HG02981 (cell line): ENCODE data around the gene MYOZ1.
A peak's percentile ranks its signal among the peaks of the same experiment; 100 is the strongest.
"Not testable (repeated sequence)": the region's sequence is repeated elsewhere in the genome, so short reads cannot be mapped to it uniquely, and the experiment has no call there.

Source experiments
- ATAC-seq: cut with Tn5 transposase; IDR thresholded peaks from one replicate; pipeline ENCODE4 v1.9.1; 2021; ENCODE audit warnings: mild to moderate bottlenecking, moderate library complexity; ENCODE audit not compliant: unreplicated experiment

MYOZ1 gene

DNA sequence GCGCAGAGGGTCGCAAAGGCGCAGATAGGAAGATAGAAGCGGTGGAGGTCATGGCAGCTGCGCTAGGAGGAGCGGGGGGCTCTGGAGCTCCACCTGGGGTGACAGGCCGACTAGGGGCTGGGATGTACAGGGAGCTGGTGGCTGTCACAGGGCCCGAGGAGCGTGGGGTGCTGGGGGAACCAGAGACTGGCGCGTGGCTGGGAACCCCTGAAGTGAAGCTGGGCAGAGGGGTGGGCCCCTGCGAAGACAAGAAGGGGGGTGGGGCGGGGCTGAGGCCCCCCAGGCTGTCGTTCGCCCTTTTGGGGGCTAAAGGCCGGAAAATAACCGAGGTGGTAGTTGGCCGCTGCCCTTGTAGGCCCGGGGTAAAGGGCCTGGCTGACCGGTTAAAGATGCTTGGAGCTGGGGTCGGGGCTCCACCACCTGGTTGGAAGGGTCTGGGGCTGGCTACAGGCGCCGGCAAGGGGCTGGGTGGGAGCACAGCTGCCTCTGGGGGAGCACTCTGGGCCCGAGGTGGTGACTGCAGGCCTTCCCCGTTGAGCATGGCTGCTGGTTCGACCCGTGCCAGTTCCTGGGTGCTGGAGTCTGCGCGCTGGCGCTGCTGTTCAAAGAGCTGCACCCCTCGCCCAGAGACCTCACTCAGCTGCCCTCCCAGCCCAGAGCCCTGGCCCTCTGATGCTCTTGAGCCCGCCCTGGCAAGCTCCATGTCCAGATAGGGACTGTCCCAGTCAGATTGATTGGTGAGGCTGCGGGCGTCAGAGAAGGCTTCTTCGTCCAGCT, 6.8 kb upstream of the MYOZ1 start:
- no peak for ATAC-seq

DNA sequence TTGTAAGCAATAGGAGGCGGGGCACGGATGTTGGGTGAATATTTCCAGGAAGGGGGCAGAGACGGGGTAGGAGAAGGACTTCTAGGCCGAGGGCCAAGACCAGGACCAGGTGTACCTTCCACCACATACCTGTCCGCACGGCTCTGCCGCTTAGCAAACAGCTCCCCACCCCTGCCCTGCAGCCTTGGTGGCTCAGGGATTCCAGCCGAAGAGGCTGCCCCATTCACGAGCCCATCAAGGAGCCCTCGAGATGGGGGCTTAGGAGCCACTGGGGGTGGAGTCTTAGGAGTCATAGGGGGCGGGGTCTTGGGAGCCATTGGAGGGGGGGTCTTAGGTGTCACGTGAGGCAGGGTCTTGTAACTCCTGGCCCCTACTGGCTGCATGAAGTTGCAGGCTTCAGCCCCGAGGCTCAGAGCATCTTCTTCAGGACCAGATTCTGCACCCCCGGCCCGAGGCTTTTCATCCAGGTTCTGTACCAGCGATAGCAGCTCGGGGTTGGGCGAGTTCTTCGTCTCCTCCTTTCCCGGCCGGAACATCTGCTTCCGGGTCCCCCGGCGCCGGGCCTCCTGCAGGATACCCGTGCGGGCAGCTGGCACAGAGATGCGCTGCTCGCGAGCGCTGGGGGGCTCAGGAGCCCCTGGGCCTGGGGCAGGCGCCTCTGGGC, 6.1 kb upstream of the MYOZ1 start:
- no peak for ATAC-seq

DNA sequence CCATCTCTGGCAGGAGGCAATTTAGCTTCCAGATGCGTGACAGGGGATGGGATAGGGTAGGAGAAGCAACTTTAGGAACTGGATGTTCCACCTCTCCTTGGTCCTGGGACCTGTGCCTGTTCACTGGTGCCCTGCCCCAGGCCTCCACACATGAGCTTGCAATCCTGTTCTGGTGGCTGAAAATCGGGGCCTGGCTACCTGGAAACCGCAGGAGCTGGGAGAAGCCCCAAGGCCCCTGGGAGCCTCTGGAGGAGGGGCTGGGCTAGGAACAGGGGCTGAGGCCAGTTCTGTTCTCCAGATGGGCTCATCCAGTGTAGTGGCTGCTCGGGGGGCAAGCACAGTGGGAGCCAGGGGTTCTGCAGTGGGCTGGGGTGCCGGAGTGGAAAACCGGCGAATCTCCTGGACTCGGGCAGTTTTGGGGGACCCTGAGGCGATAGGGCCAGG, 5.3 kb upstream of the MYOZ1 start:
- no peak for ATAC-seq

DNA sequence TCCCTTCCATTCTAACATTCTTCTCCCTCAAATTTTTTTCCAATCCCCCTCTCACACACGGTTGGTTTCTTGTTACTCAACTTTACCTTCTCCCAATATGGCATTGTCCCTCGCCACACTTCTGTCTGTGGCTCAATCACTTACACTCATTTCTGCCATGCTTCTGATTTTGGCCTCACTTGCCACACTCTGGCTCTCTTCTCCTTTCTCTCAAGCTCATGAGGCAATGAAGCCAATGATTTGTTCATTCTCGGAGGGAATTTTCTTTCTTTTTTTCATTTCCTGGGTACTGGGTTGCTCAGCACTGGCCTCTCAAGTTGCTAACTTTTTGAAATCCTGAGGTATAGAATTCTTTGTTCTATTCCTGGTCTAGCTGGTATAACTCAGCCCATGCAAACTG, 4.0 kb upstream of the MYOZ1 start:
- ATAC-seq, result no peak

DNA sequence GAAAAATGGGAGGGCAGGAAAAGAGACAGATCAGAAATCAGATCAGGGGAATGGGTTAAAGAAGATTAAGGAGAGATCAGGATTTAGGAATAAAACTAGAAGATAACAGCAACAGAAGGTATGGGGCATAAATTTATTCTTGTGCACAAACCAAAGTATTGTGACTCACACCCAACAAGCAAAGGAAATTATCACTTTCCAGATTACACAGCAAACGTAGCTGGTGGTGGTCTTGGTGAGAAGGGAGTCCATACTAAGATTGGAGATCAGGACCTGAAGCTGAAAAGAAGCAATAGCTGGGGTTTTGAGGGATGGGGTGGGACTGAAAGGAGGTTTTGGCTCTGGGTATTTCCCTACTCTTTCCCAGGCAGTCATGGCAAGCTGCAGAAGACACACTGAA, 3.5 kb upstream of the MYOZ1 start:
- ATAC-seq, result no peak

DNA sequence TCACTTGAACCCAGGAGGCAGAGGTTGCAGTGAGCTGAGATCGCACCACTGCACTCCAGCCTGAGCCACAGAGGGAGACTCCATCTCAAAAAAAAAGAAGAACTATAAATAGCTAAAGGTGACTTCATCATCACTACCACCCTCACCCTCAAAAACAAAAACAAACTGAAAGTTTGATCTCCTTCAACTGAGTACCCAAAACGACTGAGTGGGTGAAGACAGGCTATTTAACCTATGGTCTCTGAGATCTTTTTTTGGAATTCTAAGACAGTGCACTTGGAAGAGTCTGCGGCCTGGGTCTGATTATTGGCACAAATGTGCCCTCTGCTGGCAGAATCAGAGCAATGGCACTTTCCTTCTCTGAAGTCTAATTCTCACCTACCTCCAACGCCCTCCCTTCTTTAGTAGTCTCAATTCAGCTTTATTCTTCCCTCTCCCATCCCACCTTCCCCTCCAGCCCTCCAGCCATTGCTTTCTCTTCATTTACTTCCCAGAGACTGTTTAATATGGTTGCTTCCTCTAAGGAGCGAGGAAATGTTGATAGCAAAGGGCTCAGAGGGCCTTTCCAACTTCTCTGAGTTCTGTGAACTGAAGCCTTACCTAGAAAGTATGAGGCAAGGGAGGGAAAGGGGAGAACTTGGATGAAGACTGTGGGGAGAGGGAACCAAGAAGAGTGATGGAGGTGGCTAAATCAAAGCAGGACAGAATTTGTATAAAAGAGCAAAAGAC, 2.9 kb upstream of the MYOZ1 start:
- peak; percentile 49 for ATAC-seq

DNA sequence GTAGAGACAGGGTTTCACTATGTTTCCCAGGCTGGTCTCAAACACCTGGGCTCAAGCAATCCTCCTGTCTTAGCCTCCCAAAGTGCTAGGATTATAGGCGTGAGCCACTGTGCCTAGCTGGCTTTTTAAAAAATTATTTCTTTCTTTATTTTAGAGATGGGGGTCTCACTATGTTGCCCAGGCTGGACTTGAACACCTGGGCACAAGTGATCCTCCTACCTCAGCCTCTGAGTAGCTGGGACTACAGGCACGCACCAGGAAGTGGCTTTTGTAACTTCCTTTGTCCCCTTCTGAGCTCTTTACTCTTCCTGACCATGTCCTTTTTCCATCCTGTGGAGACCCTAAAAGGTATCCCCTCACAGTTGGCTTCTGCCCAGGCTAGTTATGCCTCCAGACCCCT, 2.1 kb upstream of the MYOZ1 start:
- no peak for ATAC-seq

DNA sequence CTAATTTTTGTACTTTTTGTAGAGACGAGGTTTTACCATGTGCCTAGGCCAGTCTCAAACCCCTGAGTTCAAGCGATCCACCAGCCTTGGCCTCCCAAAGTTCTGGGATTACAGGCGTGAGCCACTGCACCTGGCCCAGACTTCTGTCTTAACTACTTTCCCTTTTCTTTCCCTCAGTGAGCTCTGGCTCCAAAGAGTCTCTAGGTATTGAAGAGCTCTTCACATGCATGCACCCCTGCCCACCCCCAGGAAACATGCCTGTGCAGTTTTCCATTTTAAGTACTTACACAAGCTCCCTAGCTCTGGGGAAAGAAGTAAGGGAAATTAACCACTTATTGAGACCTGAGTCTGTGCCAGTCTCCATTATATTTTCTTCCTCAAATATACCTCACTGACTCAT, 2.0 kb downstream of the MYOZ1 start:
- no peak for ATAC-seq

DNA sequence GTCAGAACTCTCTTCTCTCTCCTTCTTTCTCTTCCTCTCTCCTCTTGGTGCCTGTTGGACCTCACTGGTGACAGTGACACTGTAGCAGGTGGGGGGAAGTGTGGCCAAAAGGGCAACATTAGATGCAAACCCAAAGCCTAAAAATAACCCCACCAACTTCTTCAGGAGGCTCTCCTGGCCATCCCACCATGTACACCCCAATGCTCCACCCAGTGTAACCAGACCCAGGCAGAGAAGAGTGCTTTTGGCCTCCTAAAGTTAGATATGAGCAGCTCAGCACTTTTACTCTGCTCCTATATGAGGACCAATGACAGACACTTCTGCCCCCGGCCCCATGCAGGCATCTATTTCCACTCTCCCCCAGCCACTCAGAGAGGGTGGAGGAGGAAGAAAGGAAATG, 5.5 kb downstream of the MYOZ1 start:
- no peak for ATAC-seq

DNA sequence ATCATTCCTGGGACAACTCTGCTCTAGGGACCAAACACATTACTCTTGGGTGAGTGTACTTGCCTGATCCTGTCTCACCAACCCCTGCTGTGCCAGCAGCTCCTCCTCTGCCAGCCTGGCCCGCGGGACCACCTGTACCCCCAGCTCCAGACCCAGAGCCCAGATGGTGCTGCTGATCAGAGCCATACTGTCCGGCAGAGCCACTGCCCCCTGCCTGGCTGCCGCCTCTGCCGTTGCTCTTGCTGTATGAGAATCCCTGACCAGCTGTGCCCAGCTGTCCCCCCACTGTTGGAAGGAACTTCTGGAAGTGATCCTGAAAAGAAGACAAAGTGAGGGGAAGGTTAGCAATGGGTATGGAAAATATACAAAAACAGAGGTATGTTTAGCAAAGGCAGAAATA, 6.9 kb downstream of the MYOZ1 start:
- ATAC-seq, result no peak

DNA sequence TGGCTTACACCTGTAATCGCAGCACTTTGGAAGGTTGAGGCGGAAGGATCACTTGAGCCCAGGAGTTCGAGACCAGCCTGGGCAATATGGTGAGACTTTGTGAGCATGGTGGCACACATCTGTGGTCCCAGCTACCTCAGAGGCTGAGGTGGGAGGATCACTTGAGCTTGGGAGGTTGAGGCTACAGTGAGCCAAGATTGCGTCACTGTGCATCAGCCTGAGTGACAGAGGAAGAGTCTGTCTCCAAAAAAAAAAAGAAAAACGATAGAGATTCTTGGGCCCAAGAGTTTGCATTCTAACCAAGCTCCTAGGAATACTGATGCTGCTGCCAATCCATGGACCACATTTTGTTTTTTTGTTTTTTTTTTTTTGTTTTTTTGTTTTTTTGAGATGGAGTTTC, 12.1 kb downstream of the MYOZ1 start:
- ATAC-seq, result no peak

DNA sequence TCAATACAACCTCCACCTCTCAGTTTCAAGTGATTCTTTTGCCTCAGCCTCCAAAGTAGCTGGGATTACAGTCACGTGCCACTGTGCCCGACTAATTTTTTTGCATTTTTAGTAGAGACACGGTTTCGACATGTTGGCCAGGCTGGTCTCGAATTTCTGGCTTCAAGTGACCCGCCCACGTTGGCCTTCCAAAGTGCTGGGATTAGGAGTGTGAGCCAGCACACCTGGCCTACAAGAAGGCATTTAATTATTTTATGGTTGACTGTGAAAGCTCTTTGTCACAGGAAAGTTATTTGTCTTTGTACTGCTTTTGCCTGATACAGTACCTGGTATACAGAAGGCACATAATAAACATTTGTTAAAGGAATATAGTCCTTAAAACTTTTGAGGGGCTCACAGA, 12.9 kb downstream of the MYOZ1 start:
- no peak for ATAC-seq

DNA sequence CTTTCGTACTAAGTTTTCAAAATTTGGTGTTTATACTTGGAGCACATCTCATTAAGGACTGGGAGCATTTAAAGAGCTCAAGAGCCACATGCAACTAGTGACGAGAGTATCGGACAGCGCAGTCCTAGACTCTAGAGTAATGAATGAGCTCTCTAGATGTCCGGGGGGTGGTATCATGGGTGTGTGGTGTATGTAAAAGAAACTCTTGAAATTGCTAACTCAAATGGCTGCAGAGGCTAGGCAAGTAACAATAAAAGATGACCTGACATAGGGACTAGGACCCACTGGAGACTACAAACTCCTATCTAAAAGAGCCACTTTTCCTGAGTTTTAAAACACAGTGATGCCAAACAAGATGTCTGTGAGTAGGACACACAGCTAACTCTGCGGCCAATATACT, 14.0 kb downstream of the MYOZ1 start:
- no peak for ATAC-seq

DNA sequence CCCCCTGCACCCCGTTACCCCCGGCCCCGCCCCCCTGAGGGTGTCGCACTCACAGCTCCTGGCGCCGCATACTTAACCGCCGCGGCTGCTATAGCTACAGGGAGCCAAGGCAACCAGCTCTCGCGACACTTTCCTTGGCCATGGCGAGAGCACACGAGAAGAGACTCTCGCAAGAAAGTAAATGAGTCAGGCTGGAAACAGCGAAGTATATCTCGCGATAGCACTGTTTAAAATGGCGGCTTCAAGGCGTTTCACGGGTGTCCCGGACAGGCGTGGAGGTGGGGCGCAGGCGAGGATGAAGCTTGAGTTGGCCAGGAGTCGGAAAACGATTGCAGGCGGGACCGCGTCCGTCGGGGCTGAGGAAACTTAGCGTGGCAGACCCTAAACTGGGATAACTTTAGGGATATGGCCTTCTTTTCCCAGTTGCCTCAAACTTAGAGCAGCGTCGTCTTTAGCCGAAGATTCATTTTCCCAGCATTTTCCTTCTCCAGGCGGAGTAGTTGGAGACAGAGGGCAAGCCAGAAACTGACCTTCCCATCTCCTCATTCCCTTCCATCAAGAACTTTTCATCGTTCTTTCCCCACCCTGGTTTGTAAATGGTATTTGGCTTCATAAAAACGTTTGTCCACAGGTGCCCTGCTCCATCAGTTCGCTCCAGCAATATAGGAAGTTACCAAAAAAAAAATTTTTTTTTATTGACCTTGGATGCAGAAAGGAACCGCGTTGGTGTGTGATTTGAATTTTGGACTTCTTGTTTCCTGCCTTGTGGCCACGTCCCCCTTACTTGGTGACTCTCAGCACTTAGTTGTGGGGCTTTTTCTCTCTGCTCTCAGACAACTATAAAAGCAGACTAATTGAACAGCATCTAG, 15.2 kb downstream of the MYOZ1 start:
- peak; percentile 97 for ATAC-seq

DNA sequence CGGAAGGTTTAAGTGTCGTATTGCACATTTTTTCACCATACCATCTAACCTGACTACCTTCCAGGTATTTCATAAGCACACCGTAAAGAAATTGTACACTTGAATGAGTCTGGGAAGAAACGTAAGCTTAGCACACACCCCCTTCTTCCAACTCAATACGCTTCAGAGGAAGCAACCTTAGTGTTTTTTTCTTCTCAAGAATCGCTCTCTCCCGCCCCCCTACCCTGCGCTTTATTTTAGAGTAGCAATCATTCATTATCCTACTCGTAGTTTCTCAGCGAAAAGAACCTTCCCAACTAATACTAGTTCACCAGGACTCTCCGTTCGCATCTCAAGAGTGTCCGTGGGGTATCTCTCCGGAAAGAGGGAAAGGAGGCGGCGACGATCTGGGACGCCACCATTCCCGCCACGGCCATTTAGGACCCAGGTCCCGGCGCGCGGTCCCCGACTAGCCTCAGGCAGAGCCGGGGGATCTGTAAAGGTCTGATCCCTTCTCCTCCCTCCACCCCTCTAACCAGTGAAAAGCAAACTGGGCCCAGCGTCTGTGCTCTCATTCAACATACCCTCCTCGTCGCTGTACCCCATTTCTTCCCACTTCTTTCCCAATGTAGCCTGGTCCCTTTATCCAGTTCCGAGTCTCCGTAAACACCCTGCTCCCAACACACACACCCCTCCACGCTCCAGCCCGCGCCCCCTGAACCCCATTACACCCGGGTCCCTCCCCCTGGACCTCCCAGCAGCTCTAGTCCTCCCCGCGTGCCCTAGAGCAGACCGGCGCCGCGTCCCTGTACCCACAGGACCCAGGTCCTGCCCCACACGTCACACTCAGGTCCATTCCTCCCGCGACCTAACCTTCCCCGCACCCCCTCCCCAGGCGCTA, 16.0 kb downstream of the MYOZ1 start:
- ATAC-seq, result peak; percentile 22

DNA sequence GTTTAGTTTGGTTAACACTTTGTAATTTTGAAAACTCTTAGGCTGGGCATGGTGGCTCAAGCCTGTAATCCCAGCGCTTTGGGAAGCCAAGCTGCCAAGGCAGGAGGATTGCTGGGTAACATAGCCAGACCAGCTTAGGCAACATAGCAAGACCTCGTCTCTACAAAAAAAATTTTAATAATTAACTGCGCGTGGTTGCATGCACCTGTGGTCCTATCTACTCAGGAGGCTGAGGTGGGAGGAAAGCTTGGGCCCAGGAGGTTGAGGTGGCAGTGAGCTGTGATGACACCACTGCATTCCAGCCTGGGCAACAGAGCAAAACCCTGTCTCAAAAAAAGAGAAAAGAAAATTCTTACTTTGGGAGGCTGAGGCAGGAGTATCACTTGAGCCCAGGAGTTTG, 18.2 kb downstream of the MYOZ1 start:
- ATAC-seq, result no peak

DNA sequence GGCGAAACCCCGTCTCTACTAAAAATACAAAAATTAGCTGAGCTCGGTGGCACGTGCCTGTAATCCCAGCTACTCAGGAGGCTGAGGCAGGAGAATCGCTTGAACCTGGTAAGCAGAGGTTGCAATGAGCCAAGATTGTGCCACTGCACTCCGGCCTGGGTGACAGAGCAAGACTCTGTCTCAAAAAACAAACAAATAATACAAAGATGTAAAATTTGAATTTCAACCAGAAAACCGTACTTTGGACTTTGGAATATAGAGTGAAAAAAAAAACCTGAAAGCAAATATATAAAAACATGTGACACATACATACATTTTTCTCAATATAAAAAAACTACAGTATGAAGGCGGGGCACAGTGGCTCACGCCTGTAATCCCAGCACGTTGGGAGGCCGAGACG, 20.3 kb downstream of the MYOZ1 start:
- not testable (repeated sequence) for ATAC-seq

DNA sequence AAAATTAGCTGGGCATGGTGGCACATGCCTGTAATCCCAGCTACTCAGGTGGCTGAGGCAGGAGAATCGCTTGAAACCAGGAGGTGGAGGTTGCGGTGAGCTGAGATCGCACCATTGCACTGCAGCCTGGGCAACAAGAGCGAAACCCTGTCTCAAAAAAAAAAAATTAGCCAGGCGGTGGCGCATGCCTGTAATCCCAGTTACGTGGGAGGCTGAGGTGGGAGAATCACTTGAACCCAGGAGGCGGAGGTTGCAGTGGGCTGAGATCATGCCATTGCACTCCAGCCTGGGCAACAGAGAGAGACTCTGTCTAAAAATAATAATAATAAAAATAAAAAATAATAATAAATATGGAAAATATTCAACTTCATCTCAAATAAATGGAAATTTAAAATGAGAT, 24.1 kb downstream of the MYOZ1 start:
- ATAC-seq, result not testable (repeated sequence)

DNA sequence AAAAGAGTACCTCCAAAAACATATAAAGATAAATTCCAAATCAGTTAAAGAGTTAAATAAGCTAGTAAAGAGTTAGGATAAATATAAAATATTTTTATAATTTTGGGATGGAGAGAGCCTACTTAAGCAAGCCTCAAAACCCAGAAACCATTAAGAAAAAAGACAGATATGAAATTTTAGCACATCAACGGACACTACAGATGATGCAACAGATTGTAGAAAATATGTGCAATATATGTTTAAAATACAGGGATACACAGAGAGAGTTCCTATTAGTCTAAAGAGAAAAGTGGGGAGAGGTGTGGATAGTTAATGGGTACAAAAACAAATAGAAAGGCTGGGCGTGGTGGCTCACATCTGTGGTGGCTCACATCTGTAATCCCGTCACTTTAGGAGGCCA, 26.6 kb downstream of the MYOZ1 start:
- no peak for ATAC-seq

DNA sequence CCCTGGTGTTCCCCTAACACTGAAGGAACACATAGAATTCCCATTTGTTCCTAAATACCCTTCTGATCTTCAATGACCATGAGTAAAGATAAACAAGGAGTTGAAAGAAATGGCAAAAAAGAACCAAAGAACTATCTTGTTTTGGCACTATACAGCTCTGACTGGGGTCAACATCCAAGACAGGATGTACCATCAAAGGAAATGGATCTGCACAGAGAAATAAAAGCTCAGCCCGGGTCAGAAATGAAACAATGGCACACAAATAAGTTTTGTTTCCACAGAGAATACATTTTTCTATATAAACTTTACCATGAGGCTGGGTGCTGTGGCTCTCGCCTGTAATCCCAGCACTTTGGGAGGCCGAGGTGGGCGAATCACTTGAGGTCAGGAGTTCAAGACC, 32.2 kb downstream of the MYOZ1 start:
- no peak for ATAC-seq
